HCT116 (cell line): ENCODE measurements around the gene ABLIM1. TPM values are rescaled to one million over a fixed set of nuclear protein-coding genes. Genes with fewer than 3 reads are reported as not detected.
A peak's percentile ranks its signal among the peaks of the same experiment; 100 is the strongest.

Experiments
- ATAC-seq: fragments of 200-7000 bp; cut with Tn5 transposase; 2 replicates; pipeline ENCODE4 v1.9.1; 2020; ENCODE audit warnings: mild to moderate bottlenecking, moderate library complexity
- BruUV-seq: library from RNA; stranded (reverse); fragments of 400-500 nt; replicated peaks from 2 replicates; lab custom pipeline; 2021; lab: Mats Ljungman, UMichigan
- CTCF ChIA-PET: fragments of 300-600 bp; sonication (Branson Sonifier 250); formaldehyde crosslinking; loops from one replicate; lab custom pipeline; 2021; ENCODE audit warnings: antibody characterized with exemption; lab: Charles Lee
- POLR2A ChIA-PET: fragments of 300-600, 350-600 bp; sonication (Branson Sonifier 250); formaldehyde crosslinking; loops from one replicate; lab custom pipeline; 2021; ENCODE audit warnings: antibody characterized with exemption; lab: Charles Lee
- RAD21 ChIA-PET, 2 experiments: fragments of 300-600 bp; sonication (Branson Sonifier 250); formaldehyde crosslinking; loops; one replicate each; lab custom pipeline; 2023; ENCODE audit warnings: low total read pairs in 2 of 2; ENCODE audit not compliant: uncharacterized antibody in 2 of 2, unreplicated experiment in 2 of 2, low non-redundant PET in 1 of 2; lab: Charles Lee
- DNase-seq: peaks from one replicate; pipeline ENCODE4 v3.0.0-alpha.2; 2010; ENCODE audit warnings: low read depth, low spot score
- H2AFZ ChIP-seq: fragments of 200-600 bp; shearing (Covaris generic), sonication (generic); 2 replicates; pipeline ENCODE4 v1.6.1; 2017; ENCODE audit warnings: low read depth, mixed run types, mixed read lengths, antibody characterized with exemption, low read length; ENCODE audit not compliant: poor library complexity, severe bottlenecking
- H3K27ac ChIP-seq: 2 replicates; pipeline ENCODE4 v1.5.1; 2012; ENCODE audit warnings: low read depth, low read length
- H3K27me3 ChIP-seq: fragments of 200-600 bp; sonication (generic); 2 replicates; pipeline ENCODE4 v1.6.1; 2016; ENCODE audit warnings: mixed run types, low read length, mixed read lengths; ENCODE audit not compliant: insufficient read depth
- H3K36me3 ChIP-seq, 2 experiments: fragments of 200-500 bp in 1 of 2; fragments of 200-600 bp in 1 of 2; sonication (Bioruptor generic) in 1 of 2; sonication (generic) in 1 of 2; 2 replicates each; pipeline versions ENCODE4 v1.5.1 to v1.6.1; 2014 to 2016; ENCODE audit warnings: low read length in 2 of 2, inconsistent platforms in 1 of 2, mixed read lengths in 1 of 2, mixed run types in 1 of 2; ENCODE audit not compliant: insufficient read depth in 2 of 2, control insufficient read depth in 1 of 2
- H3K4me1 ChIP-seq, 2 experiments: fragments of 200-600 bp in 1 of 2; sonication (generic) in 1 of 2; 2 replicates each; pipeline versions ENCODE4 v1.5.1 to v1.6.1; 2012 to 2017; ENCODE audit warnings: low read length in 2 of 2, inconsistent platforms in 1 of 2, mild to moderate bottlenecking in 1 of 2, mixed read lengths in 1 of 2, mixed run types in 1 of 2, moderate library complexity in 1 of 2; ENCODE audit not compliant: insufficient read depth in 2 of 2, control insufficient read depth in 1 of 2
- H3K4me2 ChIP-seq: fragments of 200-600 bp; sonication (generic); 2 replicates; pipeline ENCODE4 v1.6.1; 2017; ENCODE audit warnings: mixed run types, low read length, mixed read lengths
- H3K4me3 ChIP-seq, 2 experiments: fragments of 200-600 bp in 1 of 2; sonication (generic) in 1 of 2; replicated peaks in 1 of 2; 2 replicates each; pipeline ENCODE4 v1.5.1; 2011 to 2016; ENCODE audit warnings: low read length in 2 of 2, control low read depth in 1 of 2, low read depth in 1 of 2, mild to moderate bottlenecking in 1 of 2, mixed read lengths in 1 of 2, mixed run types in 1 of 2
- H3K79me2 ChIP-seq: fragments of 200-600 bp; sonication (generic); 2 replicates; pipeline ENCODE4 v1.6.1; 2017; ENCODE audit warnings: mild to moderate bottlenecking, mixed run types, low read length, moderate library complexity, mixed read lengths; ENCODE audit not compliant: insufficient read depth
- H3K9ac ChIP-seq: fragments of 200-600 bp; sonication (generic); 2 replicates; pipeline ENCODE4 v1.6.1; 2016; ENCODE audit warnings: low read length, mixed read lengths
- H3K9me2 ChIP-seq: fragments of 200-600 bp; sonication (generic), shearing (Covaris generic); 2 replicates; pipeline ENCODE4 v1.6.1; 2017; ENCODE audit warnings: mixed run types, mild to moderate bottlenecking, moderate library complexity; ENCODE audit not compliant: insufficient read depth
- H3K9me3 ChIP-seq, 2 experiments: fragments of 200-500 bp in 1 of 2; fragments of 200-600 bp in 1 of 2; sonication (Bioruptor generic) in 1 of 2; sonication (generic) in 1 of 2; 2 replicates each; pipeline ENCODE4 v1.6.1; 2014 to 2017; ENCODE audit warnings: low read length in 2 of 2, mixed read lengths in 2 of 2, inconsistent platforms in 1 of 2, low read depth in 1 of 2, mild to moderate bottlenecking in 1 of 2, mixed run types in 1 of 2, moderate library complexity in 1 of 2; ENCODE audit not compliant: control insufficient read depth in 1 of 2, insufficient read depth in 1 of 2
- H4K20me1 ChIP-seq: fragments of 200-600 bp; sonication (generic), shearing (Covaris generic); 2 replicates; pipeline ENCODE4 v1.6.1; 2017; ENCODE audit warnings: mixed run types, mild to moderate bottlenecking, moderate library complexity; ENCODE audit not compliant: insufficient read depth
- EGR1 ChIP-seq: IDR thresholded peaks from 2 replicates; pipeline ENCODE4 v1.6.1; 2012; ENCODE audit warnings: low read depth
- POLR2A ChIP-seq: IDR thresholded peaks from 2 replicates; pipeline ENCODE4 v1.7.0; 2011; ENCODE audit warnings: borderline replicate concordance; ENCODE audit not compliant: insufficient read depth, insufficient read length; ENCODE audit errors: extremely low read depth
- RAD21 ChIP-seq: IDR thresholded peaks from 2 replicates; pipeline ENCODE4 v1.6.1; 2012; ENCODE audit warnings: low read depth, mild to moderate bottlenecking
- SRF ChIP-seq: IDR thresholded peaks from 2 replicates; pipeline ENCODE4 v1.6.1; 2012; ENCODE audit warnings: low read depth
- TCF7L2 ChIP-seq: IDR thresholded peaks from 2 replicates; pipeline ENCODE4 v1.7.0; 2011; ENCODE audit warnings: borderline replicate concordance, inconsistent platforms; ENCODE audit not compliant: insufficient read depth, insufficient read length; ENCODE audit errors: extremely low read depth
- YY1 ChIP-seq: IDR thresholded peaks from 2 replicates; pipeline ENCODE4 v1.6.1; 2011; ENCODE audit warnings: low read length, low read depth, moderate library complexity, mild to moderate bottlenecking; ENCODE audit not compliant: insufficient replicate concordance; ENCODE audit errors: extremely low read depth
- ZBTB33 ChIP-seq: IDR thresholded peaks from 2 replicates; pipeline ENCODE4 v1.6.1; 2011; ENCODE audit warnings: mild to moderate bottlenecking, low read length, moderate library complexity; ENCODE audit not compliant: insufficient replicate concordance; ENCODE audit errors: extremely low read depth
- intact Hi-C: fragments of 100-400 bp; cut with micrococcal nuclease; formaldehyde crosslinking; loops from 2 replicates; pipeline ENCODE4 v1.10.0; 2022
- total RNA-seq: library from RNA; stranded (reverse); gene quantifications from one replicate; pipeline ENCODE4 v1.2.1, GENCODE V29; 2021; ENCODE audit not compliant: unreplicated experiment
- TF ChIP-seq, protein P1 (sequence below): IDR thresholded peaks from 2 replicates; pipeline ENCODE4 v1.6.1; 2012; ENCODE audit warnings: low read depth

The ABLIM1 gene
- total RNA-seq, 1 experiment from 2014 or later, result 96.2 TPM

GRCh38 chr10:114403541-114404161, 254.4 kb downstream of the ABLIM1 start:
- H3K79me2 ChIP-seq, result no peaks in the 10 kb centered on the region
- no peaks in the 10 kb centered on the region; the same call in 1 of the 2 replicates for H4K20me1 ChIP-seq
- peak overlapping the region; percentile 24 to 26; a peak in 2 of 4 replicates for H3K4me3 ChIP-seq
- no TSS peak for BruUV-seq
- H3K9me3 ChIP-seq, result no peaks in the 10 kb centered on the region
- no peaks in the 10 kb centered on the region for H3K36me3 ChIP-seq
- DNase-seq, result no peak
- TF ChIP-seq POLR2A (no peak), EGR1 (no peak), TCF7L2 (no peak), SRF (no peak), RAD21 (no peak)
- TF ChIP-seq, all 23 proteins: peak for 0
- no peak for ATAC-seq
- H3K9me2 ChIP-seq, result no peaks in the 10 kb centered on the region
- H3K27ac ChIP-seq, result no peak overlapping the region
- CTCF ChIA-PET, result no interaction called here
- H3K4me2 ChIP-seq, result peak overlapping the region; percentile 66
- H3K9ac ChIP-seq, result no peak overlapping the region
- RAD21 ChIA-PET, result interaction anchor here in 1 of 2 experiments (1.2 kb wide), 1 partner anchor 100 kb away, joined by 4 read pairs; no protein-coding TSS in a partner anchor
- POLR2A ChIA-PET, result no interaction called here
- intact Hi-C loops, result no loop called here
- peaks cover 64% of the 10 kb centered on the region for H3K27me3 ChIP-seq
- no peak overlapping the region for H2AFZ ChIP-seq
- H3K4me1 ChIP-seq, result peaks cover 0 to 8% of the 10 kb centered on the region in 2 experiments; a peak in 1 of 4 replicates

DNA sequence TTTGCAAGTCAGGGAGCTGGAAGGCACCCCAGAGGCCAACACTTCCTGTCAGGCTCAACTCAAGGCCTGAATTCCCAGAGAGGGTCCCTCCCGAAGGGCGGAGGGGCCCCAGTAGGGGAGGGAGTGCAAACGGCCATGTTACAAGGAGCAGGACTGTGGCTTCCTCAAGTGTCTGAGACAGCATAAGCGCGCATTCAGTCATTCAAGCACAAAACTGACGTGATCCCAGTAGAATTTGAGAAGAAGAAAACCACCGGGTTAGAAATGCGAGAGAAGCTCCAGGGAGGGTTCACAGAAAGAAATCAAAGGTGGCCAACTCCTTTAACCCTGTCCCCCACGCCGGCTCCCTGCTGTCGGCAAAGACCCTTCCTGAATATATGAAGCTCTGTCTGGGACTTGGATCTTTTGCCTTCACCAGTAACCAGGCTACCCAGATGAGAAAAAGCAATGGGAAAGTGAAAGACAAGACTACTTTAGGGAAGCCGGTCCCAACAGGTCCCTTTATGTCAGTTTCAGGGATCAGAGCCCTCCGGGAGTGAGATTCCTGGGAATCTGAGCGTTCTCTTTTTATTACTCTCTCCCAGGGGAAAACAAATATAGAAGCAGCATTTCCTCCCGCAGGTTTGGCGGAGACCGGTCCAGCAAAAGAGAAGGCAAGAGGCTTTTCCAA, 255.1 kb downstream of the ABLIM1 start:
- Histone ChIP-seq H3K9ac (no peak overlapping the region), H2AFZ (no peak overlapping the region)
- intact Hi-C loops, result no loop called here
- TF ChIP-seq YY1, result no peak
- TF ChIP-seq SRF, result no peak
- TF ChIP-seq, protein P1, sequence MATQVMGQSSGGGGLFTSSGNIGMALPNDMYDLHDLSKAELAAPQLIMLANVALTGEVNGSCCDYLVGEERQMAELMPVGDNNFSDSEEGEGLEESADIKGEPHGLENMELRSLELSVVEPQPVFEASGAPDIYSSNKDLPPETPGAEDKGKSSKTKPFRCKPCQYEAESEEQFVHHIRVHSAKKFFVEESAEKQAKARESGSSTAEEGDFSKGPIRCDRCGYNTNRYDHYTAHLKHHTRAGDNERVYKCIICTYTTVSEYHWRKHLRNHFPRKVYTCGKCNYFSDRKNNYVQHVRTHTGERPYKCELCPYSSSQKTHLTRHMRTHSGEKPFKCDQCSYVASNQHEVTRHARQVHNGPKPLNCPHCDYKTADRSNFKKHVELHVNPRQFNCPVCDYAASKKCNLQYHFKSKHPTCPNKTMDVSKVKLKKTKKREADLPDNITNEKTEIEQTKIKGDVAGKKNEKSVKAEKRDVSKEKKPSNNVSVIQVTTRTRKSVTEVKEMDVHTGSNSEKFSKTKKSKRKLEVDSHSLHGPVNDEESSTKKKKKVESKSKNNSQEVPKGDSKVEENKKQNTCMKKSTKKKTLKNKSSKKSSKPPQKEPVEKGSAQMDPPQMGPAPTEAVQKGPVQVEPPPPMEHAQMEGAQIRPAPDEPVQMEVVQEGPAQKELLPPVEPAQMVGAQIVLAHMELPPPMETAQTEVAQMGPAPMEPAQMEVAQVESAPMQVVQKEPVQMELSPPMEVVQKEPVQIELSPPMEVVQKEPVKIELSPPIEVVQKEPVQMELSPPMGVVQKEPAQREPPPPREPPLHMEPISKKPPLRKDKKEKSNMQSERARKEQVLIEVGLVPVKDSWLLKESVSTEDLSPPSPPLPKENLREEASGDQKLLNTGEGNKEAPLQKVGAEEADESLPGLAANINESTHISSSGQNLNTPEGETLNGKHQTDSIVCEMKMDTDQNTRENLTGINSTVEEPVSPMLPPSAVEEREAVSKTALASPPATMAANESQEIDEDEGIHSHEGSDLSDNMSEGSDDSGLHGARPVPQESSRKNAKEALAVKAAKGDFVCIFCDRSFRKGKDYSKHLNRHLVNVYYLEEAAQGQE, result no peak
- no peak for TF ChIP-seq EGR1
- no peak for TF ChIP-seq RAD21
- no peak for TF ChIP-seq ZBTB33

More for the DNA sequence above, 255.1 kb downstream of the ABLIM1 start:
- Histone ChIP-seq H4K20me1 (no peaks in the 10 kb centered on the region; the same call in 1 of the 2 replicates), H3K9me3 (no peaks in the 10 kb centered on the region), H3K27me3 (peaks cover 71% of the 10 kb centered on the region), H3K4me3 (no peak overlapping the region), H3K4me1 (peaks cover 0 to 8% of the 10 kb centered on the region in 2 experiments; a peak in 1 of 4 replicates), H3K4me2 (no peak overlapping the region), H3K79me2 (no peaks in the 10 kb centered on the region), H3K27ac (no peak overlapping the region), H3K9me2 (no peaks in the 10 kb centered on the region), H3K36me3 (no peaks in the 10 kb centered on the region)
- DNase-seq (no peak), ATAC-seq (no peak)
- ChIA-PET CTCF (no interaction called here), RAD21 (interaction anchor here in 1 of 2 experiments (1.2 kb wide), 1 partner anchor 99 kb away, joined by 4 read pairs; no protein-coding TSS in a partner anchor), POLR2A (no interaction called here)
- BruUV-seq, result no TSS peak
